GM12891 (cell line): ENCODE results near the gene APOBEC4.

Source experiments
- PAX5 ChIP-seq: IDR thresholded peaks from 2 replicates; pipeline ENCODE4 v1.6.1; 2011; ENCODE audit warnings: low read length, moderate library complexity, mild to moderate bottlenecking; ENCODE audit not compliant: insufficient read depth, severe bottlenecking
- POLR2A ChIP-seq: IDR thresholded peaks from 2 replicates; pipeline ENCODE4 v1.6.1; 2011; ENCODE audit warnings: low read depth, low read length, control low read depth
- POLR2AphosphoS5 ChIP-seq: IDR thresholded peaks from 2 replicates; pipeline ENCODE4 v1.6.1; 2011; ENCODE audit warnings: low read depth, low read length, control low read depth
- POU2F2 ChIP-seq: IDR thresholded peaks from 2 replicates; pipeline ENCODE4 v1.6.1; 2011; ENCODE audit warnings: low read depth, mild to moderate bottlenecking, control low read depth, low read length, moderate library complexity
- SPI1 ChIP-seq: IDR thresholded peaks from 2 replicates; pipeline ENCODE4 v1.6.1; 2011; ENCODE audit warnings: low read depth, low read length, control low read depth
- TAF1 ChIP-seq: IDR thresholded peaks from 2 replicates; pipeline ENCODE4 v1.6.1; 2011; ENCODE audit warnings: low read depth, low read length, control low read depth

DNA sequence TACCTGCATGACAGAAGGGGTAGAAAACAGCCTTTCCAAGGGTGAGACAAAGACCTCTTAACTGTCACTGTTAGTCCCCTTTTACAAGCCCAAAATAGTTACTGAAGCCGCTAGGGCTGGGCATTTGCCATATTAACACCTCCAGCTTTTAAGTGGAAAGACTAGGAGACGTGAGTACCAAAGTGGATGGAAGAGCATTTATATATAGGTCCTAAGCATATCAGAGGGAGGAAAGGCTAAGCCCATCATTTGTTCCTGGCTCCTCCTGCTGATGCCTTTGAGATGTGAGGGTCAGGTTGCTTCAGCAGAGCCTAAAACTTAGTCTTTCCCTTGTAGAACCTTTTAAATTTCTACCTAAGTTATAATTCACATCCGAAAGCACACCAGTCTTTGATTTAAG lies 25.7 kb upstream of the APOBEC4 start:
- no peak for TF ChIP-seq POLR2AphosphoS5
- no peak for TF ChIP-seq POLR2A
- no peak for TF ChIP-seq POU2F2
- no peak for TF ChIP-seq SPI1
- TF ChIP-seq PAX5: no peak
- no peak for TF ChIP-seq TAF1
